ENCODE measurements around the gene ST8SIA1.

The ST8SIA1 gene

GRCh38 chr12:22304341-22304740, 30.2 kb downstream of the ST8SIA1 start:
- H3K9me3 ChIP-seq (ENCODE audit: control insufficient read depth, low read depth, low read length), result peaks cover 18% of the 10 kb centered on the region
- H3K4me3 ChIP-seq (ENCODE audit: low read length), result no peak overlapping the region
- no peaks in the 10 kb centered on the region for H3K27me3 ChIP-seq (ENCODE audit: control insufficient read depth, insufficient read depth, low read length)
- no peaks in the 10 kb centered on the region for H3K36me3 ChIP-seq (ENCODE audit: control insufficient read depth, low read depth, low read length)
- H3K27ac ChIP-seq (ENCODE audit: low read length), result no peak overlapping the region
- H3K4me1 ChIP-seq (ENCODE audit: control insufficient read depth, low read depth, low read length), result no peaks in the 10 kb centered on the region
- H3K9ac ChIP-seq (ENCODE audit: low read length), result no peak overlapping the region

DNA sequence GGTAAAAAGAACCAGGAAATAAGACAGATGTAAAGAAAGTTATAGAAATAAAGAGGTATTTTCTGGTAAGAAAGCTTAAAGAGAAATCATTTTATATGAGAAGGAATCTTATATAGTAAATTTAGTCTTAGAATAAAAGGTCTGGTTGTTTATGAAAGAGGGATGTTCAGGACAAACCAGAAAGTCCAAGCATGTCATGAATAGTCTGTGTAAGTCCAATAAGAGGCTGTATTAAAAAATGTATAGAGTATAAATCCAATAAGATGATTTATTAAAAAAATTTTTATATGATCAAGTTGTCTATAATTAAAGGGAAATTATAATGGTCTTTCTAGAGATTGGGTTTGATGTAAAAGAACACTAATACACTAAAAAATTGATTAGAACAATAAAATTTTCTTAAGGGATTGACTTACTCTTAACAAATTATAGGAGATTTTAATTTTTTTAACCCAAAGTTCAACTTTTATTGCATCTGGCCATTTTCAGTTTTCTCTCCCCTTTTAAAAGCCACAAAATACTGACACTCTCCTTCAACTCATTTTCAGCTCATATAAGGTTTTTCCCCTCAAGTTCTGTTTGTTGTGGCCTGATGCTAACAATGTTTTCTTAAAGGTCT, 35.1 kb downstream of the ST8SIA1 start:
- Histone ChIP-seq H3K4me3 (ENCODE audit: low read length) (no peak overlapping the region), H3K9me3 (ENCODE audit: control insufficient read depth, low read depth, low read length) (peaks cover 31% of the 10 kb centered on the region), H3K9ac (ENCODE audit: low read length) (no peak overlapping the region)

DNA sequence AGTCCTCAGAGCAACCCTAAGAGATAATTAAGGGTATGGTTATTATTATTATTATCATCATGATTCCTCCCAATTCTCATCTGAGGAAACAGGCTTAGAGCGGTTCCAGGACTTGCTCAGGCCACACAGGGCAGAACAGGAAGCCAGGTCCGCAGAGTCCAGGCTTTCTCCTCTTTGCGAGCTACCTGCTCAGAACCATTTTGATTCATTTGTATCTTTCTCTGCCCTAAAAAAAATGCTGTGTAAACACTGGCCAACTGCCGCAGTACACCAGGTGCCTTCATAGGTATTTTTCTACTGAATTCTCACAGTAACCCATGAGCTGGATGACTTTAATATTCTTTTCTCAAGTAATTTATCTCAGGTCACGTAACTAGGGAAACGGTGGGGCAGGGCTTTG, 45.3 kb downstream of the ST8SIA1 start:
- no peaks in the 10 kb centered on the region for H3K36me3 ChIP-seq (ENCODE audit: control insufficient read depth, low read depth, low read length)
- peaks cover 19% of the 10 kb centered on the region for H3K4me1 ChIP-seq (ENCODE audit: control insufficient read depth, low read depth, low read length)
- no peaks in the 10 kb centered on the region for H3K27me3 ChIP-seq (ENCODE audit: control insufficient read depth, insufficient read depth, low read length)
- no peaks in the 10 kb centered on the region for H3K9me3 ChIP-seq (ENCODE audit: control insufficient read depth, low read depth, low read length)
- no peak overlapping the region for H3K4me3 ChIP-seq (ENCODE audit: low read length)
- H3K9ac ChIP-seq (ENCODE audit: low read length), result no peak overlapping the region
- H3K27ac ChIP-seq (ENCODE audit: low read length), result no peak overlapping the region

More for the DNA sequence above, 35.1 kb downstream of the ST8SIA1 start:
- Histone ChIP-seq H3K27me3 (ENCODE audit: control insufficient read depth, insufficient read depth, low read length) (no peaks in the 10 kb centered on the region), H3K36me3 (ENCODE audit: control insufficient read depth, low read depth, low read length) (no peaks in the 10 kb centered on the region), H3K4me1 (ENCODE audit: control insufficient read depth, low read depth, low read length) (no peaks in the 10 kb centered on the region), H3K27ac (ENCODE audit: low read length) (no peak overlapping the region)

DNA sequence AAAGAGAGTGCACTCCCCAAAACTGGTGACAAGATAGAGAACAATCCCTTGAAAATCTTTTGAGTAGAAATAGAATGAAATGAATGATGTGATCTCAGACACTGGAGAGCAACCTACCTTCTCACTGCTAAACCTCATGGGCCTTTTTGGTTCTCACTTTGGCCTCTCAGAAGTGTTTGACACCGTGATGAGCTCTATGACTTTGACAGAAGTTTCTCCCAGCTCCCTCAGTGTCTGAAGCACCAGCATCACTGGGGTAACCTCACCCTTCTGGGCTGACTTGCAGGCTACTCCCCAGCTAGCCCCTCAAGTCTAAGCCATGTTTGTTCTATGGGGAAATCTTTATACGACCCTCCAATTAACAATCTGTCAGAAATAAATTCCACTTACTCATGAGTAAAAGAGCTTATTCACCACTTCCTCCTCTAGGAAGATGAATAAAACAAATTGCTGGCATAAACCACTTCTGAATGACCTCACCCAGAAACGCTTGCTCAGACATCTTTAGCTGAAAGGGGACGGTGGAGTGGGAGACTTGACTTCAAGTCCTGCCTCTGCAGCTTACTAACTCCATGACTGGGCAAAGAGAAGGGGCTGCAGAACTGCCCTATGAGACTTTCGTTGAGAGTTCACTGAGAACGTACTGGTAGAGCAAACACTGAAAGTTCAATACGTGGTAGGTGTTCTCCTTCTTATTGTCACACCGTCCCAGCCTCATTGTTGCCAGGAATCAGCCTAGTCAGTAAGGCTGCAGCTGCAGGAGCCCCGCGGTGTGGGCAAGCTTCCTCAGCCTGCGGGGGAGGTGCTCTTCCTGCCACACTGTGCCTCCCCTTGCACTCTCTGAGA, 46.5 kb downstream of the ST8SIA1 start:
- Histone ChIP-seq H3K4me3 (ENCODE audit: low read length) (no peak overlapping the region), H3K9ac (ENCODE audit: low read length) (no peak overlapping the region)

GRCh38 chr12:22287101-22287500, 47.4 kb downstream of the ST8SIA1 start:
- peaks cover 19% of the 10 kb centered on the region for H3K4me1 ChIP-seq (ENCODE audit: control insufficient read depth, low read depth, low read length)
- H3K27ac ChIP-seq (ENCODE audit: low read length), result no peak overlapping the region
- no peaks in the 10 kb centered on the region for H3K9me3 ChIP-seq (ENCODE audit: control insufficient read depth, low read depth, low read length)

More for the DNA sequence above, 46.5 kb downstream of the ST8SIA1 start:
- no peaks in the 10 kb centered on the region for H3K36me3 ChIP-seq (ENCODE audit: control insufficient read depth, low read depth, low read length)
- H3K9me3 ChIP-seq (ENCODE audit: control insufficient read depth, low read depth, low read length), result no peaks in the 10 kb centered on the region
- H3K4me1 ChIP-seq (ENCODE audit: control insufficient read depth, low read depth, low read length), result peaks cover 19% of the 10 kb centered on the region
- no peaks in the 10 kb centered on the region for H3K27me3 ChIP-seq (ENCODE audit: control insufficient read depth, insufficient read depth, low read length)
- no peak overlapping the region for H3K27ac ChIP-seq (ENCODE audit: low read length)

DNA sequence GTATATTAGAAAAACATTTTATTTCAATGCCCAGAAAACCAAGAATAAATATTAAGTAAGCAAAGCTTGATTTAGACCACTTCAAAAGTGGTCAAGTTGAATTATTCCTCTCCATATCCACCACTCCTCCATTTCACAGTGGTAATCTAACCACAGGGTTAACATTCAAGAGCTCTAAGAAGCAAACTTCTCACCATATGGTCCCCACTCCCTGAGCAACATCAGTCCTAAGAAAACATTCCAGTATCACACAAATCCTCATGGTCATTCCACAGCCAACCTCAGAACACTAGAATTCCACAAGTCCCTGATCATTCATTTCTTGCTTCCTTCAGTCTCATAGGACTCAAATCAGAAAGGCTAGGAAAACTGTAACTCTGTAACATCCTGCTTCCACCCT, 47.9 kb downstream of the ST8SIA1 start:
- Histone ChIP-seq H3K27me3 (ENCODE audit: control insufficient read depth, insufficient read depth, low read length) (no peaks in the 10 kb centered on the region), H3K36me3 (ENCODE audit: control insufficient read depth, low read depth, low read length) (no peaks in the 10 kb centered on the region), H3K27ac (ENCODE audit: low read length) (no peak overlapping the region), H3K4me1 (ENCODE audit: control insufficient read depth, low read depth, low read length) (peaks cover 19% of the 10 kb centered on the region), H3K9ac (ENCODE audit: low read length) (no peak overlapping the region), H3K9me3 (ENCODE audit: control insufficient read depth, low read depth, low read length) (no peaks in the 10 kb centered on the region), H3K4me3 (ENCODE audit: low read length) (no peak overlapping the region)

More at GRCh38 chr12:22287101-22287500, 47.4 kb downstream of the ST8SIA1 start:
- H3K4me3 ChIP-seq (ENCODE audit: low read length), result no peak overlapping the region
- no peak overlapping the region for H3K9ac ChIP-seq (ENCODE audit: low read length)
- H3K27me3 ChIP-seq (ENCODE audit: control insufficient read depth, insufficient read depth, low read length), result no peaks in the 10 kb centered on the region
- no peaks in the 10 kb centered on the region for H3K36me3 ChIP-seq (ENCODE audit: control insufficient read depth, low read depth, low read length)

- no peak overlapping the region for H3K4me3 ChIP-seq (ENCODE audit: low read length)
- H3K27me3 ChIP-seq (ENCODE audit: control insufficient read depth, insufficient read depth, low read length), result no peaks in the 10 kb centered on the region
- H3K9me3 ChIP-seq (ENCODE audit: control insufficient read depth, low read depth, low read length), result no peaks in the 10 kb centered on the region
- H3K4me1 ChIP-seq (ENCODE audit: control insufficient read depth, low read depth, low read length), result peaks cover 19% of the 10 kb centered on the region
- H3K9ac ChIP-seq (ENCODE audit: low read length), result no peak overlapping the region
- H3K36me3 ChIP-seq (ENCODE audit: control insufficient read depth, low read depth, low read length), result no peaks in the 10 kb centered on the region
- H3K27ac ChIP-seq (ENCODE audit: low read length), result no peak overlapping the region
These were observed 48.7 kb downstream of the ST8SIA1 start for GRCh38 chr12:22285846-22286245.

- H3K9ac ChIP-seq (ENCODE audit: low read length), result no peak overlapping the region
- no peaks in the 10 kb centered on the region for H3K36me3 ChIP-seq (ENCODE audit: control insufficient read depth, low read depth, low read length)
- no peaks in the 10 kb centered on the region for H3K9me3 ChIP-seq (ENCODE audit: control insufficient read depth, low read depth, low read length)
- no peak overlapping the region for H3K27ac ChIP-seq (ENCODE audit: low read length)
- H3K27me3 ChIP-seq (ENCODE audit: control insufficient read depth, insufficient read depth, low read length), result no peaks in the 10 kb centered on the region
- no peak overlapping the region for H3K4me3 ChIP-seq (ENCODE audit: low read length)
- H3K4me1 ChIP-seq (ENCODE audit: control insufficient read depth, low read depth, low read length), result peaks cover 19% of the 10 kb centered on the region
These were observed 49.6 kb downstream of the ST8SIA1 start for GRCh38 chr12:22284871-22285270.

DNA sequence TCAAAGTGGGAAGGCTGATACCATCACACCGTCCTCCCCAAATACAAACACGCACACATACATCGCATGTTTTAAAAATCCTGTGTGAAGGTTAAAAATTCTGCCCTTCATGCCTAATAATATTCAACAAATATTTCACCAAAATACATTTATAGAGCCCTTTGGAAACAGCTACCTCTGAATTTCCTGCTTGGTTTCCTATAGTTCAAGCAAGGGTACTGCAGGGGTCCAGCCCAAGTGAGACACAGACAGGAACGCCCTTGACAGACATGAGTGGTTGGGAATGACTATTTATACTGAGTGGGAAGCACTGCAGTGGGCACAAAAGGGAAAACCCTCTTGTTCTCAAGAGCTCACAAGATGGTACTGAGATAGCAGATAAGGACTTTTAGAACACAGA, 51.0 kb downstream of the ST8SIA1 start:
- no peaks in the 10 kb centered on the region for H3K9me3 ChIP-seq (ENCODE audit: control insufficient read depth, low read depth, low read length)
- H3K27me3 ChIP-seq (ENCODE audit: control insufficient read depth, insufficient read depth, low read length), result no peaks in the 10 kb centered on the region
- no peak overlapping the region for H3K9ac ChIP-seq (ENCODE audit: low read length)
- H3K36me3 ChIP-seq (ENCODE audit: control insufficient read depth, low read depth, low read length), result no peaks in the 10 kb centered on the region
- no peak overlapping the region for H3K27ac ChIP-seq (ENCODE audit: low read length)
- peaks cover 18% of the 10 kb centered on the region for H3K4me1 ChIP-seq (ENCODE audit: control insufficient read depth, low read depth, low read length)
- no peak overlapping the region for H3K4me3 ChIP-seq (ENCODE audit: low read length)

DNA sequence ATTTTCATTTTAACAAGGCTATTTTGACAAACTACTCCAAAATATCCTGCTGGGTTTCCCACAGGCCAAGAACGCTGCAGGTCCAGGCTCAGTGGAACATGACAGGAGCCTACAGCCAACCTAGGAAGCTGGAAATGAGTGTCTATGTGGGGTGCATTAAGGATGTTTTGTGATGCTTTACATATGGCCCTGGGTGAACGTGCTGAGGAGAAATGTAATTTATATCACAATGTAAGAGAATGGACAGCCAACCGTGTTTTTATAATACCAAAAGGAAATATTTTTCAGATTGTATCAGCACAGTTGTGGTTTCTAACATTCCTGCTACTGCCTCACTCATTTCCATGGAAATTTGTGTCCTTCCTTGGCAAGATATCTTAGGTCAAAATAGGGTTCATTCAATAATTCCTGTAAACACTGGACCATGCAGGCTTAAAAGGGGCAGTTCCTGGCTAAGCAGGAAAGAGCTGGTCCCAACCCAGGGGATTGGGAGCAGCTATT, 51.5 kb downstream of the ST8SIA1 start:
- peaks cover 13% of the 10 kb centered on the region for H3K4me1 ChIP-seq (ENCODE audit: control insufficient read depth, low read depth, low read length)
- H3K27me3 ChIP-seq (ENCODE audit: control insufficient read depth, insufficient read depth, low read length), result no peaks in the 10 kb centered on the region
- no peak overlapping the region for H3K27ac ChIP-seq (ENCODE audit: low read length)
- H3K9ac ChIP-seq (ENCODE audit: low read length), result no peak overlapping the region
- H3K36me3 ChIP-seq (ENCODE audit: control insufficient read depth, low read depth, low read length), result no peaks in the 10 kb centered on the region
- H3K9me3 ChIP-seq (ENCODE audit: control insufficient read depth, low read depth, low read length), result no peaks in the 10 kb centered on the region
- H3K4me3 ChIP-seq (ENCODE audit: low read length), result no peak overlapping the region

DNA sequence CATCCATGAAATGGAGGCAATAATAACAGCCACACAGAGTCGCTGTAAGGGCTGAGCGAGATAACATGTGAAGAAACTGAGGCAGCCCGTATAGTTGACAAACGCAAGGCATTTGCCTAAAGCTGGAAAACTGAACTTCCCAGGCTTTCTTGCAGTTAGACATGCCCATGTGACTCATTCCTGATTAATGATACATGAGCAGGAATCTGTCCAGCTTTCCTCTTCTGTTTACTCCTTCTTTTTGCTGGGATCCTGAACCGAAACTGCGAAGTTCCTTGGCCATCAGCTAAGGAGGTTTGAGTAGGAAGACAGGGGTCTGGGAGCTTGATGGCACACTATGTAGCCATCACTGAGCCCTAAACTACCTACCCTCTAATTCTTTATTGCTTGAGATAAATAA, 52.2 kb downstream of the ST8SIA1 start:
- Histone ChIP-seq H3K27ac (ENCODE audit: low read length) (no peak overlapping the region), H3K36me3 (ENCODE audit: control insufficient read depth, low read depth, low read length) (no peaks in the 10 kb centered on the region), H3K9ac (ENCODE audit: low read length) (no peak overlapping the region), H3K4me3 (ENCODE audit: low read length) (no peak overlapping the region), H3K9me3 (ENCODE audit: control insufficient read depth, low read depth, low read length) (no peaks in the 10 kb centered on the region), H3K4me1 (ENCODE audit: control insufficient read depth, low read depth, low read length) (peaks cover 6% of the 10 kb centered on the region), H3K27me3 (ENCODE audit: control insufficient read depth, insufficient read depth, low read length) (no peaks in the 10 kb centered on the region)
